IMR-90 (cell line): ENCODE data around the gene ERBB4.

Experiments
- CHD1 ChIP-seq: IDR thresholded peaks from 2 replicates; pipeline ENCODE4 v1.6.1; 2012; ENCODE audit warnings: low read depth, low read length, improper control_type of control experiment
- MAZ ChIP-seq: IDR thresholded peaks from 2 replicates; pipeline ENCODE4 v1.6.1; 2012; ENCODE audit warnings: low read depth, mild to moderate bottlenecking, low read length, improper control_type of control experiment, moderate library complexity, borderline replicate concordance
- NFE2L2 ChIP-seq: fragments of 150-350 bp; IDR thresholded peaks from 2 replicates; pipeline ENCODE4 v1.6.1; 2016; ENCODE audit warnings: low read depth, mild to moderate bottlenecking, low read length
- POLR2A ChIP-seq: IDR thresholded peaks from 2 replicates; pipeline ENCODE4 v1.6.1; 2012; ENCODE audit warnings: mild to moderate bottlenecking, low read depth, low read length
- RAD21 ChIP-seq: IDR thresholded peaks from 2 replicates; pipeline ENCODE4 v1.6.1; 2012; ENCODE audit warnings: low read length, improper control_type of control experiment
- RCOR1 ChIP-seq: IDR thresholded peaks from 2 replicates; pipeline ENCODE4 v1.6.1; 2012; ENCODE audit warnings: mild to moderate bottlenecking, low read length, improper control_type of control experiment; ENCODE audit not compliant: insufficient replicate concordance
- TF ChIP-seq, protein P1 (sequence below): conservative IDR thresholded peaks from 2 replicates; pipeline ENCODE4 v1.5.1; 2012; ENCODE audit warnings: mild to moderate bottlenecking, low read depth, low read length, improper control_type of control experiment
- TF ChIP-seq, protein P2 (sequence below): fragments of 150-350 bp; IDR thresholded peaks from 2 replicates; pipeline ENCODE4 v1.6.1; 2016; ENCODE audit warnings: low read depth, mild to moderate bottlenecking, low read length, moderate library complexity, borderline replicate concordance

DNA sequence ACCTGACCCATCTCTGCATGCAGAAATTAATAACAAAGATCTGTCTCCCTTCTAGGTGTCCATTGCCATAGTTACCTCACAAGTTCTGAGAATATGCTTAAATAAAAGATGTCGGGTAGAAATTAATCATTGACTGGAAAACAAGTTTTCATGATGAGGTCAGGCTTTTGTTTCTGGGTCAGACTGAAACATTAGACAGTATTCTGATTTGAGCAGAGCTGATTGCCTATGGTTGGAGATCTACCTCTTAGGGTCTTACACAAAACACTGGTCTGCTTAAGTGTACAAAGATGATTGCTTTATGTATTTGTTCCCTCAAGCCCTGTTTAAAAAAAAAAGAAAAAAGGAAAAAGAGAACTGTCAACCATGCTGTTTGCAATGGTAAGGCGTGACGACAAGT is 1025.8 kb downstream of the ERBB4 start:
- TF ChIP-seq POLR2A, result no peak
- TF ChIP-seq NFE2L2, result no peak
- TF ChIP-seq, protein P1, sequence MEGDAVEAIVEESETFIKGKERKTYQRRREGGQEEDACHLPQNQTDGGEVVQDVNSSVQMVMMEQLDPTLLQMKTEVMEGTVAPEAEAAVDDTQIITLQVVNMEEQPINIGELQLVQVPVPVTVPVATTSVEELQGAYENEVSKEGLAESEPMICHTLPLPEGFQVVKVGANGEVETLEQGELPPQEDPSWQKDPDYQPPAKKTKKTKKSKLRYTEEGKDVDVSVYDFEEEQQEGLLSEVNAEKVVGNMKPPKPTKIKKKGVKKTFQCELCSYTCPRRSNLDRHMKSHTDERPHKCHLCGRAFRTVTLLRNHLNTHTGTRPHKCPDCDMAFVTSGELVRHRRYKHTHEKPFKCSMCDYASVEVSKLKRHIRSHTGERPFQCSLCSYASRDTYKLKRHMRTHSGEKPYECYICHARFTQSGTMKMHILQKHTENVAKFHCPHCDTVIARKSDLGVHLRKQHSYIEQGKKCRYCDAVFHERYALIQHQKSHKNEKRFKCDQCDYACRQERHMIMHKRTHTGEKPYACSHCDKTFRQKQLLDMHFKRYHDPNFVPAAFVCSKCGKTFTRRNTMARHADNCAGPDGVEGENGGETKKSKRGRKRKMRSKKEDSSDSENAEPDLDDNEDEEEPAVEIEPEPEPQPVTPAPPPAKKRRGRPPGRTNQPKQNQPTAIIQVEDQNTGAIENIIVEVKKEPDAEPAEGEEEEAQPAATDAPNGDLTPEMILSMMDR, result no peak
- no peak for TF ChIP-seq MAZ
- TF ChIP-seq RAD21, result no peak
- TF ChIP-seq, protein P2, sequence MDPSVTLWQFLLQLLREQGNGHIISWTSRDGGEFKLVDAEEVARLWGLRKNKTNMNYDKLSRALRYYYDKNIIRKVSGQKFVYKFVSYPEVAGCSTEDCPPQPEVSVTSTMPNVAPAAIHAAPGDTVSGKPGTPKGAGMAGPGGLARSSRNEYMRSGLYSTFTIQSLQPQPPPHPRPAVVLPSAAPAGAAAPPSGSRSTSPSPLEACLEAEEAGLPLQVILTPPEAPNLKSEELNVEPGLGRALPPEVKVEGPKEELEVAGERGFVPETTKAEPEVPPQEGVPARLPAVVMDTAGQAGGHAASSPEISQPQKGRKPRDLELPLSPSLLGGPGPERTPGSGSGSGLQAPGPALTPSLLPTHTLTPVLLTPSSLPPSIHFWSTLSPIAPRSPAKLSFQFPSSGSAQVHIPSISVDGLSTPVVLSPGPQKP, result no peak
- TF ChIP-seq RCOR1, result no peak
- no peak for TF ChIP-seq CHD1
